T-cell (primary cell): Measurements from ENCODE around the gene KCNE4. TPM values are rescaled to one million over a fixed set of nuclear protein-coding genes. Genes with fewer than 3 reads are reported as not detected.

Experiments
- ATAC-seq, 4 experiments: fragments of 200-7000 bp in 3 of 4; fragments of 150-1000 bp in 1 of 4; cut with Tn5 transposase; replicated peaks in 1 of 4; 1 replicate in 3 of 4; 2 replicates in 1 of 4; pipeline ENCODE4 v1.10.0; 2021; ENCODE audit warnings: moderate library complexity in 3 of 4, mild to moderate bottlenecking in 2 of 4, moderate number of reproducible peaks in 1 of 4
- CTCF ChIA-PET, 2 donors: fragments of 300-600 bp; sonication (Branson Sonifier 250); formaldehyde crosslinking; loops; one replicate each; lab custom pipeline; 2022; ENCODE audit warnings: antibody characterized with exemption in 2 of 2; lab: Charles Lee
- POLR2A ChIA-PET, 2 donors: fragments of 300-600 bp; sonication (Branson Sonifier 250); formaldehyde crosslinking; loops; one replicate each; lab custom pipeline; 2022; ENCODE audit warnings: antibody characterized with exemption in 2 of 2; lab: Charles Lee
- DNase-seq, 35 experiments: peaks; one replicate each; pipeline versions ENCODE4 v3.0.0 to v3.0.0-alpha.2; 2013 to 2023
- H3K27ac ChIP-seq: one replicate; pipeline ENCODE4 v1.5.1; 2013; ENCODE audit warnings: low read length
- H3K27me3 ChIP-seq, 2 experiments: replicated peaks in 1 of 2; 1 replicate in 1 of 2; 2 replicates in 1 of 2; pipeline versions ENCODE4 v1.6.1 to v1.7.0; 2013; ENCODE audit warnings: low read length in 1 of 2, mixed read lengths in 1 of 2; ENCODE audit not compliant: control insufficient read depth in 2 of 2, insufficient read depth in 2 of 2; ENCODE audit errors: extremely low read depth in 1 of 2
- H3K36me3 ChIP-seq, 2 donors: 1 replicate in 1 of 2; 2 replicates in 1 of 2; pipeline versions ENCODE4 v1.6.1 to v1.7.0; 2013; ENCODE audit warnings: low read length in 1 of 2; ENCODE audit not compliant: control insufficient read depth in 2 of 2, insufficient read depth in 1 of 2; ENCODE audit errors: extremely low read depth in 1 of 2
- H3K4me1 ChIP-seq, 2 experiments: 1 replicate in 1 of 2; 2 replicates in 1 of 2; pipeline versions ENCODE4 v1.6.1 to v1.7.0; 2013; ENCODE audit warnings: low read length in 2 of 2, mixed read lengths in 1 of 2; ENCODE audit not compliant: insufficient read depth in 2 of 2, control insufficient read depth in 1 of 2; ENCODE audit errors: extremely low read depth in 1 of 2
- H3K4me3 ChIP-seq, 2 donors: 1 replicate in 1 of 2; 2 replicates in 1 of 2; pipeline versions ENCODE4 v1.5.1 to v1.7.0; 2013; ENCODE audit warnings: mild to moderate bottlenecking in 2 of 2, low read length in 1 of 2, moderate library complexity in 1 of 2; ENCODE audit not compliant: control insufficient read depth in 1 of 2; ENCODE audit errors: extremely low read depth in 1 of 2
- H3K9me3 ChIP-seq: 2 replicates; pipeline ENCODE4 v1.7.0; 2013
- H3K27ac Mint-ChIP-seq, 2 donors: one replicate each; pipeline ENCODE4 v1.8.0; 2020 to 2021; ENCODE audit warnings: mild to moderate bottlenecking in 2 of 2, mixed read lengths in 2 of 2
- H3K27me3 Mint-ChIP-seq, 2 donors: one replicate each; pipeline ENCODE4 v1.8.0; 2021 to 2022; ENCODE audit warnings: mixed read lengths in 2 of 2
- H3K36me3 Mint-ChIP-seq: one replicate; pipeline ENCODE4 v1.8.0; 2021; ENCODE audit warnings: mixed read lengths
- H3K4me1 Mint-ChIP-seq, 3 donors: one replicate each; pipeline ENCODE4 v1.8.0; 2020 to 2022; ENCODE audit warnings: mixed read lengths in 3 of 3, mild to moderate bottlenecking in 1 of 3
- H3K4me3 Mint-ChIP-seq, 3 donors: one replicate each; pipeline ENCODE4 v1.8.0; 2020 to 2022; ENCODE audit warnings: mild to moderate bottlenecking in 3 of 3, mixed read lengths in 3 of 3, moderate library complexity in 3 of 3
- H3K9me3 Mint-ChIP-seq, 3 donors: one replicate each; pipeline ENCODE4 v1.8.0; 2020 to 2022; ENCODE audit warnings: mixed read lengths in 3 of 3
- WGBS: methylation state at CpG from one replicate; pipeline ENCODE4 v1.1.5; 2013; ENCODE audit warnings: missing lambda C conversion rate; ENCODE audit not compliant: insufficient coverage; 5-methylcytosine and 5-hydroxymethylcytosine counted together
- total RNA-seq, 35 experiments: library from RNA in 6 of 35; stranded (reverse) in 6 of 35; fragments of 120-200 nt in 1 of 35; gene quantifications; one replicate each; pipeline versions ENCODE4 v1.2.1 to v1.2.4 and lab custom pipeline; 2013 to 2026

The KCNE4 gene
- total RNA-seq, 5 donors from 2014 or later (not counting 1 experiment from before 2014, with no cell fraction given): not detected

DNA sequence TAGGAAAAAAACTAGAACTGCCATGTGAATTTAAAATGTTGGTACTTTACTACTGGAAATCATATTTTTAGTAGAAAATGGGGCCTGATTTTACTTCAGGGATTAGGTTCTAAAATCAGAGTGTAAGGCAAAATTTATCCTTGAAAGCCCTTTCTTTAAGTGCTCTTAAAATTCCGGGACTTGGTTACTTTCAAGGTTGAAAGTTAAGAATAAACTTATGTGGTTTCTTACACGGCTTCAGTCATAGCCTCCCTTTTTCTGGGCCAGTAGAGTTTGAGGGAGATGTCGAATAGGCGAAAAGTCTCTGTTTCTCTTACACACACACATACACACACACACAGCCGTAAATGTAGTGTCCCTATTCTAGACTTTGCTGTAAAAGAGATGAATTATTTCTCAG is 13.1 kb downstream of the KCNE4 start:
- no peak overlapping the region for H3K27ac ChIP-seq
- ATAC-seq: no peak
- no peak overlapping the region for H3K27ac Mint-ChIP-seq
- WGBS: 67% methylated on average over 1 of the region's 5 CpGs
- POLR2A ChIA-PET: no interaction called here
- H3K4me3 Mint-ChIP-seq: no peak overlapping the region
- no peaks in the 10 kb centered on the region for H3K36me3 ChIP-seq
- H3K9me3 Mint-ChIP-seq: no peaks in the 10 kb centered on the region
- H3K36me3 Mint-ChIP-seq: no peaks in the 10 kb centered on the region
- CTCF ChIA-PET: no interaction called here
- no peak for DNase-seq
- H3K4me3 ChIP-seq: no peak overlapping the region
- no peaks in the 10 kb centered on the region for H3K4me1 ChIP-seq
- H3K9me3 ChIP-seq: no peaks in the 10 kb centered on the region
- peaks cover 0 to 9% of the 10 kb centered on the region in 2 donors for H3K27me3 Mint-ChIP-seq
- H3K4me1 Mint-ChIP-seq: no peaks in the 10 kb centered on the region
- no peaks in the 10 kb centered on the region for H3K27me3 ChIP-seq

GRCh38 chr2:223066721-223067120 is 14.7 kb downstream of the KCNE4 start:
- DNase-seq: no peak
- no peak overlapping the region for H3K27ac Mint-ChIP-seq
- H3K9me3 Mint-ChIP-seq: no peaks in the 10 kb centered on the region
- ATAC-seq: no peak
- H3K4me1 Mint-ChIP-seq: no peaks in the 10 kb centered on the region
- peaks cover 0 to 2% of the 10 kb centered on the region in 2 donors for H3K27me3 Mint-ChIP-seq
- CTCF ChIA-PET: no interaction called here
- no peaks in the 10 kb centered on the region for H3K4me1 ChIP-seq
- POLR2A ChIA-PET: no interaction called here
- no peaks in the 10 kb centered on the region for H3K36me3 Mint-ChIP-seq
- no peaks in the 10 kb centered on the region for H3K9me3 ChIP-seq
- H3K4me3 Mint-ChIP-seq: no peak overlapping the region
- no peaks in the 10 kb centered on the region for H3K27me3 ChIP-seq
- no peaks in the 10 kb centered on the region for H3K36me3 ChIP-seq
- no peak overlapping the region for H3K27ac ChIP-seq
- no peak overlapping the region for H3K4me3 ChIP-seq
- no CpG with 5 or more reads among the region's 5 CpGs for WGBS

- no peaks in the 10 kb centered on the region for H3K9me3 ChIP-seq
- no peaks in the 10 kb centered on the region for H3K4me1 Mint-ChIP-seq
- H3K4me3 Mint-ChIP-seq: no peak overlapping the region
- H3K27me3 Mint-ChIP-seq: no peaks in the 10 kb centered on the region
- WGBS: no CpG with 5 or more reads among the region's 2 CpGs
- H3K27ac ChIP-seq: no peak overlapping the region
- ChIA-PET POLR2A (no interaction called here), CTCF (interaction anchor here in 1 of 2 donors (0.5 kb wide), 1 partner anchor 921 kb away, joined by 3 read pairs; no protein-coding TSS in a partner anchor)
- no peaks in the 10 kb centered on the region for H3K36me3 ChIP-seq
- H3K4me3 ChIP-seq: no peak overlapping the region
- ATAC-seq (no peak), DNase-seq (no peak)
- no peaks in the 10 kb centered on the region for H3K36me3 Mint-ChIP-seq
- H3K4me1 ChIP-seq: no peaks in the 10 kb centered on the region
- H3K9me3 Mint-ChIP-seq: no peaks in the 10 kb centered on the region
- no peaks in the 10 kb centered on the region for H3K27me3 ChIP-seq
- H3K27ac Mint-ChIP-seq: no peak overlapping the region
Observed at GRCh38 chr2:223068071-223068470, 16.1 kb downstream of the KCNE4 start.

DNA sequence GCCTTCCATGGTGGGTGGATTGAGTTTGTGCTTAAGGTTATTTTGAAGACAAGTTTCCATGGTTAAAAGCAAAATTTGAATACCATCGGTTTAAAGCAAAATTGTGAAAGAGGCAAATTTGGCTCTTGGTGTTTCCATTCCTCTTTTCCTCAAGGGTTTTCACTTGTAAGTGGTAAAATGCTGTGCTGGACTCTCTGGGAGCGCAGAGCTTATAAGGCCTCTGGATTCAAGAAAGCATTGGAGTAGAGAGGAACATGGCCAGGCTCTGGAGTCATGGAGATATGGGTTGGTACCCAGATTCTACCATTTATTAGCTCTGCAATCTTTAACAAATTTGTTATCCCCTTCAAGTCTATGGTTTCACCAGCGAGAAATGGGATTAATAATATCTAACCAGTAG is 17.5 kb downstream of the KCNE4 start:
- no peak for DNase-seq
- Mint-ChIP-seq H3K27me3 (no peaks in the 10 kb centered on the region), H3K9me3 (no peaks in the 10 kb centered on the region), H3K27ac (no peak overlapping the region), H3K4me3 (no peak overlapping the region), H3K36me3 (no peaks in the 10 kb centered on the region), H3K4me1 (no peaks in the 10 kb centered on the region)
- Histone ChIP-seq H3K9me3 (no peaks in the 10 kb centered on the region), H3K27ac (no peak overlapping the region), H3K27me3 (no peaks in the 10 kb centered on the region), H3K4me1 (no peaks in the 10 kb centered on the region), H3K4me3 (no peak overlapping the region), H3K36me3 (no peaks in the 10 kb centered on the region)
- POLR2A ChIA-PET: no interaction called here
- CTCF ChIA-PET: no interaction called here
- WGBS: 86% methylated on average over 1 of the region's 3 CpGs
- no peak for ATAC-seq

- no CpG with 5 or more reads among the region's 1 CpG for whole genome bisulfite sequencing
- Histone ChIP-seq H3K9me3 (no peaks in the 10 kb centered on the region), H3K4me1 (no peaks in the 10 kb centered on the region), H3K27ac (no peak overlapping the region), H3K36me3 (no peaks in the 10 kb centered on the region), H3K27me3 (no peaks in the 10 kb centered on the region), H3K4me3 (no peak overlapping the region)
- Mint-ChIP-seq H3K27me3 (no peaks in the 10 kb centered on the region), H3K4me1 (no peaks in the 10 kb centered on the region), H3K36me3 (no peaks in the 10 kb centered on the region), H3K9me3 (no peaks in the 10 kb centered on the region), H3K4me3 (no peak overlapping the region), H3K27ac (no peak overlapping the region)
- no peak for DNase-seq
- no peak for ATAC-seq
- ChIA-PET CTCF (no interaction called here), POLR2A (no interaction called here)
Observed at GRCh38 chr2:223069988-223070387, 18.0 kb downstream of the KCNE4 start.

DNA sequence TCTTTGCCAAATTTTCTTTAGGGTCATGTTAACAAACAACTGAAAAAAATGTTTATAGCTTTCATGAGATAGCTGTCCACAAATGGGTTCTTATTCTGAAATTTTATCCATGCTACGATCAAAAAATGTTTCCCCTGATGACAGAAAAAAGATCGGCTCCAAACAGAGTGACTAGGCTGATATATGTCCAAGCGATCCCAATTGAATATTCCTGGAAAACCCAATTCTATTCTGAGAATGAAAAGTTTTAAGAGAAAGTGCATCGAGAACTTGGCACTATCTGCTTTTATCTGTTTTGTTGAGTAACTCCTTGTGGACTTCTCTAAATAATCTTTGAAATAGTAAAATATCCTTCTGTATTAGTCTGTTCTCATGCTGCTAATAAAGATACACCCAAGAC is 19.1 kb downstream of the KCNE4 start:
- no peak for DNase-seq
- H3K36me3 ChIP-seq: no peaks in the 10 kb centered on the region
- no peaks in the 10 kb centered on the region for H3K9me3 ChIP-seq
- no peaks in the 10 kb centered on the region for H3K27me3 ChIP-seq
- no peak overlapping the region for H3K4me3 Mint-ChIP-seq
- no peaks in the 10 kb centered on the region for H3K9me3 Mint-ChIP-seq
- no peaks in the 10 kb centered on the region for H3K36me3 Mint-ChIP-seq
- H3K4me1 ChIP-seq: no peaks in the 10 kb centered on the region
- H3K4me1 Mint-ChIP-seq: no peaks in the 10 kb centered on the region
- H3K27ac Mint-ChIP-seq: no peak overlapping the region
- no peaks in the 10 kb centered on the region for H3K27me3 Mint-ChIP-seq
- H3K4me3 ChIP-seq: no peak overlapping the region
- ChIA-PET POLR2A (no interaction called here), CTCF (interaction anchor here in 1 of 2 donors (0.6 kb wide), 1 partner anchor 35 kb away, joined by 3 read pairs; no protein-coding TSS in a partner anchor)
- WGBS: 83% methylated on average over 1 of the region's 4 CpGs
- no peak overlapping the region for H3K27ac ChIP-seq
- ATAC-seq: no peak

GRCh38 chr2:223072826-223073225 is 20.8 kb downstream of the KCNE4 start:
- CTCF ChIA-PET: no interaction called here
- Histone ChIP-seq H3K36me3 (no peaks in the 10 kb centered on the region), H3K4me1 (no peaks in the 10 kb centered on the region), H3K27me3 (no peaks in the 10 kb centered on the region), H3K9me3 (no peaks in the 10 kb centered on the region), H3K4me3 (no peak overlapping the region), H3K27ac (no peak overlapping the region)
- 68% methylated on average over 2 of the region's 3 CpGs for WGBS
- Mint-ChIP-seq H3K36me3 (no peaks in the 10 kb centered on the region), H3K4me3 (no peak overlapping the region), H3K9me3 (no peaks in the 10 kb centered on the region), H3K27me3 (peaks cover 0 to 12% of the 10 kb centered on the region in 2 donors), H3K4me1 (no peaks in the 10 kb centered on the region), H3K27ac (no peak overlapping the region)
- POLR2A ChIA-PET: no interaction called here
- ATAC-seq (no peak), DNase-seq (no peak)
